ENCODE results near the gene CPM.

The CPM gene

DNA sequence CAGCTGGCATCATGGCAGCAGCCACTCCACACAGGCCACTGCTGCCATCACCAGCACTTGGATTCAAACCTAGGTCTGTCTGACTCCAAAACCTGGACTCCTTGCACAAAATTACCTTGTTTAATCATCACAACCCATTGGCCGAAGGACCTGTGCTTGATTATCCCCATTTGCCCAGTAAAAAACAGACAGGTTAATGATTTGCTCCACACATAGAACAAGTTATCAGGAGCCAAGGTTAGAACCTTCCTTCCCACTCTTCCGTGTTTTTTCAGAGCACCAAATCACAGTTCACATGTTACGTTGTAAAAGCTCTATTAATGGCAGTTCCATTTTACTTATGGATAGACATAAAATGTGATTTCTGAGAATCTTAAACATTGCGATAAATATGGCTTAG, 23.5 kb upstream of the CPM start:
- no peak for DNase-seq (ENCODE audit: low spot score)

DNA sequence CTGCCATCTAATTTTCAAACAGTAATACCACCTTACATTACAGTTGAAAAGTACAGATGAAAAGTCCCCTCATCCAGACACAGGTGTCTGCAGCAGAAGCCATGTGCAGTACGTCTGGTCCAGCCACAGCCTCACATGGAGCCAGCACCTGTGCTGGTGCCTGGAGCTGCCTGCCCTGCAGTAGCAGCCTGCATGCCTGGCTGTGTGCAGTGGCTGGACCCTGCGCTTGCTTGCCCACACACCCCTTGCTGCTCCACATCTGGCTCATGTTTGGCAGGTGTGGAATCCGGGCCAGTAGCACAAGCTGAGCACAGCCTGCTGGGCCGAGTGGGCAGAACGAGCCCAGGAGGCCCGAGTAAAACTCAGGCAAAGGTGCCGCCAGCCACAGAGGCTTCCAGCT, 21.8 kb upstream of the CPM start:
- no peak for DNase-seq (ENCODE audit: low spot score)

DNA sequence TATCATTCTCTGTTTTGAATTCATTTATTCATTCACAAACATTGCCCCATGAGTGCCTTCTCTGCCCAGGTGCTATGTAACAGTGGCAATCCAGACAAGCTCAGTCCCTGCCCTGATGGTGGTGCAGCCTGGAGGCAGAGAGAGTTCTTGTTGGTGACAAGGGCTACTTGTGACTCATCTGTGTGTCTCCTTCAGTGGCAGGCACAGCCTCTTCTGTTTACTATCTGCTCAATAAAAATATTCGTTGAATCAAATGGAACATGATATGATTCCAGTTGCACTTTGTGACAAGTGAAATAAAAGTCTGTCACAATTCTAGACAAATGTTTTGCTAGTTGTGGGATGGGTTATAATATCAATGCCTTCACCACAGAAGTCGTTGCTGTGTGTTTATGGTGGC, 20.6 kb upstream of the CPM start:
- DNase-seq (ENCODE audit: low spot score): no peak

DNA sequence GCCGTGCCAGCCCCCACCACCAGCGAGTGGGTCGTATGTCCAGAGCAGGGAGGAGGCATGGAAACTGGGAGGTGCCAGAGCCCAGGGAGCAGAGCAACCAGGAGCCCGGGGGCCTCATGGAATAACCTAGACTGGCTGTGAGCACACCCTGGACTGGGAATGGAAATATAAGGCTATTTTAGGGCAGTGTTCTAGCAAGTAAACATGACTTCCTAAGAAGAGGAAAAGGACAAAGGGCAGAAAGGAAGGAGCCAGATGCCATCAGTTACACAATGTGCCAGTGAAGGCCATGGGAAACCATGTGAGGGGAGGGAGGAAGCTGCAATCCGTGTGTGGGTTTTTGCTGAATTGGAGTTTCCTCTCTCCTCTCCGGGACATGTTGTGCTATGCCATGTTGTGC, 18.7 kb upstream of the CPM start:
- DNase-seq (ENCODE audit: low spot score): no peak

DNA sequence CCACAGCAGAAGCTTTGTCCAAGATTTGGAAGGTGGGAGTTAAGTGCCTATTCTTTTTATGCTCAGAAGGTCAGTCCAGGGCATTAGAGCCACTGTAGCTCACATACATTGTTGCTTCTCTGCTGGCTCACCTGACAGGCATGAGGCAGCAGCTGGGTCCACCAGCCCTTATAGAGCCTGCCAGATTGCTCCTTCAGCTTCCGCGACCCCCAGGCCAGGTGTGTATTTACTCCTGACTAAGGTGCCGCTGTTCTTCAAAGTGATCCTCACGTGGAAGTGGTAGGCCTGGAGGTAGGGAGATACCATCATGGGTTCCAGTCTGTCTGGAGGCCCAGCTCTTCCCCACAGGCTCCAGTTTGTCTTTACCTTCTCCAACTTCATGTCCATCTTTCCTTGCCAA, 17.5 kb upstream of the CPM start:
- DNase-seq (ENCODE audit: low spot score): no peak

DNA sequence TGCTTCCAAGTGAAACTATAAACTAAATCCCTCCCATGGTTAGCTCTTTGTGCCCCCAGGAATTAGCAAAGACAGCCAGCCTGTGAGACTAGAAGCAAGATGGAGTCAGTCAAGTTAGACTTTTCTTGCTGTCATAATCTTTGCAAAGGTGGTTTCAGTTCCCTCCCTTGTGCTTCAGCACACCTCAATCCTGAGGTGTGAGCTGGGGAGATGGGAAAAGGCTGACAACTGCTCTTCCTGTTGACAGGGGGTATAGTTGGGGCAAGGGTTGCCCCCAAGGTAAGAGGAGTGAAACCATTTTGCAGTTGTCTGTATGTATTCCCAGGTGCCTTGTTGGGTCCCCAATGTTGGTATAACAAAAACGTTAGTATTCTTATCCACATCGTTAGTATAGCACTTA, 12.3 kb upstream of the CPM start:
- DNase-seq (ENCODE audit: low spot score): no peak

- no peak for DNase-seq (ENCODE audit: low spot score)
Measured at GRCh38 chr12:68944296-68945076, 11.5 kb upstream of the CPM start.

- no peak for DNase-seq (ENCODE audit: low spot score)
Measured at GRCh38 chr12:68943848-68944247, 10.9 kb upstream of the CPM start.

- DNase-seq (ENCODE audit: low spot score): no peak
Measured at GRCh38 chr12:68940731-68941130, 7.8 kb upstream of the CPM start.

DNA sequence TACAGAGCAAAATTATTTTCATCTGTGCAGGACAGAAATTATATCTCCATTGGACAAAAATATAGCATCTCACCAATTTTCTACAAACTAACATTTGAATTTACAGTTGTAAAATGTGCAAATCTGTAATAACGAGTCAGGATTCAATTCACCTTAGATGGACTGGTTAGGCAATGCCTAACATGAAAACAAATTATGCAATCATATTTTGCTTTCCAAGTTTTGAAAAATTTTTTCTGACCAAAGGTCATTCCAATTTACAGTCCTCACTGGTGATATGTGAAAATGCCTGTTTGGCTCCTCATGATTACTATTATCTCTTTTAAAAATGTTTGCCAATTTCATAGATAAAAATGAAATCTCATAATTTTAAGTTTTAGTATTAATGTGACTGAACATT, 6.5 kb upstream of the CPM start:
- DNase-seq (ENCODE audit: low spot score): no peak

GRCh38 chr12:68934392-68934791, 1.4 kb upstream of the CPM start:
- no peak for DNase-seq (ENCODE audit: low spot score)

GRCh38 chr12:68932128-68932960, 627 bp downstream of the CPM start:
- DNase-seq (ENCODE audit: low spot score): peak; percentile 58

DNA sequence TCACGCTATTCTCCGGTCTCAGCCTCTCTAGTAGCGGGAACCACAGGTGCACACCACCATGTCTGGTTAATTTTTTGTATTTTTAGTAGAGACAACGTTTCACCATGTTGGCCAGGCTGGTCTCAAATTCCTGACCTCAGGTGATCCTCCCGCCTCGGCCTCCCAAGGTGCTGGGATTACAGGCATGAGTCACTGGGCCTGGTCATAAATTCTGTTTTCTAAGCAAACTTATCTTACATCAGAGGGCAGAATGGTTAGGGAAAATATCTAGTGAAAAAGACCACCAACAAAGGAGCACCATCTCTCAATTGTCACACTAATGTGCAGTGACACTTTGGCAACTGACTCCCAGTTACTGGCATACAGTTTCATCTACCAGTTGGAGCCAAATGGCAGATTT, 2.8 kb downstream of the CPM start:
- DNase-seq (ENCODE audit: low spot score): no peak

DNA sequence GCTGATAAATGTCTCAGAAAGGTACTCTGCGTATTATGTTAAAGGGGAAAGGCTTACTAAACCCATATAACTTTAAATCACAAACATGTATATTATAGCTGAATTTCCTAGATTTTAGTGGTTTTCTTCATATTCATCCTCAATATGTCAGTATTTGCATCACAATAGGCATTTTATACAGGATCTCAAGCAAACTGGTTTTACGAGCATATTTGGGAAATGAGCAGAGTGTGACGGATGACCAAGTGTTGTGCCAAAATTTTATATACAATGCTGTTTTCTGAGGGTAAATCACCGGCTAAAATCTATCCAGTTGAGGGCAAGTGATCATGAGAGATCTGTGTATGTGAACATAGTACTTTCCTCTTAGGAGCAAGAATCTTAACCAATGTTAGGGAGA, 8.4 kb downstream of the CPM start:
- no peak for DNase-seq (ENCODE audit: low spot score)

- no peak for DNase-seq (ENCODE audit: low spot score)
Measured at GRCh38 chr12:68919581-68920239, 13.3 kb downstream of the CPM start.

GRCh38 chr12:68918960-68919359, 14.0 kb downstream of the CPM start:
- DNase-seq (ENCODE audit: low spot score): no peak

- no peak for DNase-seq (ENCODE audit: low spot score)
Measured at GRCh38 chr12:68915055-68915454, 17.9 kb downstream of the CPM start.

DNA sequence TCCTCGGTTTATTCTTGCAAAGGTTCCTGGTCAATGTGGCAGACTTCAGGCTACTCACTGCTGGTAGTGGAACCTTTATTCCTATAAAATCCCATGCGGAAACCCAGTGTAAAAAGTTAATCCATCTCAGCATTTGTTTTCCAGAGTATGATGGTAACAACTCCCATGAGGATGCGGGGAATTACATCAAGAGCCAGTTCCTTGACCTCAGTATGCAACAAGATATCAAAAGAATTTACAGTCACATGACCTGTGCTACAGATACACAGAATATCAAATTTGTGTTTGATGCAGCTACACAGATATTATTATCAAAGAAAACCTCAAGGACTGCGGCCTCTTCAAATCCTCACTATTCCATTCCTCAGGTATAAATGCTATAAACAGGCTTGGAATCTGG, 19.3 kb downstream of the CPM start:
- no peak for DNase-seq (ENCODE audit: low spot score)

DNA sequence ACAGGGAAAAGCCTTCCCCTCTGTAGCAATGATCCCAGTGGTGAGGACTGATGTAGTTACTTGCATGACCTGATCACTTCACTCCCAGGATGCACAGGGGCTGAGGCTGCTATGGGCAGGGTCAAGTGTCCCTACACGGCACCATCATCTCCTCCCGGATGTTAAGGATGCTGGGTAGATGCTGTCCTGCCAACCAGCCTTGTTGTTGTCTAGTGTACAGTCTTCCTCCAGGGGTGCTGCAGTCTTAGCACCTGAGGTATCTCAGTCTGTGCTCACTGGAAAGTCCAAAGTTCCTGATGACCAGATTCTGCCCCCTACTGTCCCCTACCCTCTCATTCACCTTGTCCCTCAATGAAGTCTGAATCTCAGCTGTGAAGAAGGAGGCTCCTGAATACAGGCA, 20.1 kb downstream of the CPM start:
- no peak for DNase-seq (ENCODE audit: low spot score)

DNA sequence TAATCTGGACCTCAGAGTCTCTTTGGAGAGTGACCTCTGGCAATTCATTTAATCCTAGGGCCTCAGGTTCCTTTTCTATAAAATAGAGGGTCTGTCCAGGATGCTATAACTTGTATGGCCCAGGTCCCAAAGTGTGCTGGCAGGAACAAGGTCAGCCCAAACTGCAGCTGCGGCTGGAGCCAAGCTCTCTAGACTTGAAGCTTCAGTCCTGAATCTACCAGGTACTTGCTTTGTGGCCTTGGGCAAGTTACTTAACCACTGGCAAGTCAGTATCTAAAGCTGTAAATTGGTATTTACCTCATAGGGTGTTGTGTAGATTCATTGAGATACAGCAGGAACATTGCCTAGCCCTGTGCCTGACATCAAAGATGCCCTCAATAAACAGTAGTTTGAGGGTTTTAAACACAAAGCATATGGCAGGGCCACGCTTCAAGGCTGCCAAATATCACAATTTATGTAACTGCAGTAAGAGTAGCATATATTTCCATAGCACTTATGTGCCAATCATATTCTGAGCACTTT, 21.7 kb downstream of the CPM start:
- DNase-seq (ENCODE audit: low spot score): no peak

DNA sequence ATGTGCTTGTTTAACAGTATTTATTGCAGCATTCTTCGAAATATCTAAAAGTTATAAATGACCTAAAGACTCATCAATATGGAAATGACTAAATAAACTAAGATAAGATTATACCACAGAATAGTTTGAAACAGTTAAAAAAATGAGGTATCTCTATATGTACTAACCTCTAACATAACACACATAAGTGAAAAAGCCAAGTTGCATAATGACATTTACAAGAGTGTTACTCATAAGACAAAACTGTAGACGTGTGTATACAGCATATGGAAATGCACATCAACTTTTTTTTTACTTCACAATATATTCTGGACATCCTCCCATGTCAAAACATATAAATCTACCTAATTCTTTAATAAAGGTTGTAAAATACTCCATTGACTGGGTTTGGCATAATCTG, 22.8 kb downstream of the CPM start:
- DNase-seq (ENCODE audit: low spot score): no peak

DNA sequence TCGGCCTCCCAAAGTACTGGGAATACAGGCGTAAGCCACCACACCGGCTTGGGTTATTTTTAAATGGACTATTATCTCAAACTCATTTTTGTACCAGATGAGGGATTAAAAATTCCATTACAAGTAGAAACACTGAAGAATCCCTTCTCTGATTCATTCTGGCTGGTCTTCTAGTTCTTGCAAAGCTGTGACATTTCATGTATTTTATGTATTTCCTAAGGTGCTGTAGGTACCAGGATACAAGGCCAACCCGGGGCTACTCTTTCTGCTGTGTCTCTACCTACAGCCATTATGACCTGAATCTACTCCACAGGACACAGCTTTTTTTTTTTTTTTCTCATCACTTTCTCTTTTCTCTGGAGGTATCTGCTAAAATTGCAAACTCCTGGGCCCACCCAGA, 24.9 kb downstream of the CPM start:
- DNase-seq (ENCODE audit: low spot score): no peak

GRCh38 chr12:68905733-68906132, 27.2 kb downstream of the CPM start:
- no peak for DNase-seq (ENCODE audit: low spot score)
